Measurements from ENCODE around the gene ZNF775. TPM values are rescaled to one million over a fixed set of nuclear protein-coding genes. Genes with fewer than 3 reads are reported as not detected.

Gene ZNF775
- total and polyA plus RNA-seq, 2 of the 13 experiments (the other 11 are each of a cell fraction or from before 2014, with no cell fraction given): 3.1 to 3.2 TPM

- no peak for TF ChIP-seq CBFB (CRISPR knock-in tag; IDR thresholded peaks at IDR 0.05)
- TF ChIP-seq SUZ12 (IDR thresholded peaks at IDR 0.05; ENCODE audit: low read depth, low read length): no peak
- no peak for TF ChIP-seq TSC22D2 (CRISPR knock-in tag; IDR thresholded peaks at IDR 0.05; ENCODE audit: borderline replicate concordance)
- TF ChIP-seq NR2F6 (IDR thresholded peaks at IDR 0.05): no peak
- no peak for TF ChIP-seq NR2F6 (CRISPR knock-in tag; IDR thresholded peaks at IDR 0.05)
- TF ChIP-seq ZNF609 (CRISPR knock-in tag; IDR thresholded peaks at IDR 0.05; ENCODE audit: borderline replicate concordance): no peak
- TF ChIP-seq, protein P1, sequence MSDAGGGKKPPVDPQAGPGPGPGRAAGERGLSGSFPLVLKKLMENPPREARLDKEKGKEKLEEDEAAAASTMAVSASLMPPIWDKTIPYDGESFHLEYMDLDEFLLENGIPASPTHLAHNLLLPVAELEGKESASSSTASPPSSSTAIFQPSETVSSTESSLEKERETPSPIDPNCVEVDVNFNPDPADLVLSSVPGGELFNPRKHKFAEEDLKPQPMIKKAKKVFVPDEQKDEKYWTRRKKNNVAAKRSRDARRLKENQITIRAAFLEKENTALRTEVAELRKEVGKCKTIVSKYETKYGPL (CRISPR knock-in tag; IDR thresholded peaks at IDR 0.05): no peak
- no peak for TF ChIP-seq GABPA (IDR thresholded peaks at IDR 0.05; ENCODE audit: low read depth, low read length)
- TF ChIP-seq GABPA (CRISPR knock-in tag; IDR thresholded peaks at IDR 0.05; ENCODE audit: low read depth): no peak
- TF ChIP-seq, protein P2, sequence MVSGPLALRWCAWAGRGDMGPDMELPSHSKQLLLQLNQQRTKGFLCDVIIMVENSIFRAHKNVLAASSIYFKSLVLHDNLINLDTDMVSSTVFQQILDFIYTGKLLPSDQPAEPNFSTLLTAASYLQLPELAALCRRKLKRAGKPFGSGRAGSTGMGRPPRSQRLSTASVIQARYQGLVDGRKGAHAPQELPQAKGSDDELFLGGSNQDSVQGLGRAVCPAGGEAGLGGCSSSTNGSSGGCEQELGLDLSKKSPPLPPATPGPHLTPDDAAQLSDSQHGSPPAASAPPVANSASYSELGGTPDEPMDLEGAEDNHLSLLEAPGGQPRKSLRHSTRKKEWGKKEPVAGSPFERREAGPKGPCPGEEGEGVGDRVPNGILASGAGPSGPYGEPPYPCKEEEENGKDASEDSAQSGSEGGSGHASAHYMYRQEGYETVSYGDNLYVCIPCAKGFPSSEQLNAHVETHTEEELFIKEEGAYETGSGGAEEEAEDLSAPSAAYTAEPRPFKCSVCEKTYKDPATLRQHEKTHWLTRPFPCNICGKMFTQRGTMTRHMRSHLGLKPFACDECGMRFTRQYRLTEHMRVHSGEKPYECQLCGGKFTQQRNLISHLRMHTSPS (CRISPR knock-in tag; IDR thresholded peaks at IDR 0.05; ENCODE audit: low read depth): no peak
- TF ChIP-seq SAP130 (CRISPR knock-in tag; IDR thresholded peaks at IDR 0.05; ENCODE audit: low read depth): no peak
- no peak for TF ChIP-seq PHB2 (IDR thresholded peaks at IDR 0.05; ENCODE audit: partially characterized antibody)
- TF ChIP-seq ZNF326 (CRISPR knock-in tag; IDR thresholded peaks at IDR 0.05; ENCODE audit: borderline replicate concordance): no peak
- TF ChIP-seq GATAD1 (CRISPR knock-in tag; IDR thresholded peaks at IDR 0.05): no peak
- 44% methylated on average over 2 of the region's 2 CpGs for WGBS (ENCODE audit: low lambda C conversion rate)
- Histone ChIP-seq H3K4me3 (replicated peaks in 1 of 3; ENCODE audit: insufficient read depth in 1 of 3, low read depth in 2 of 3, low read length in 3 of 3) (no peak overlapping the region), H3K9ac (ENCODE audit: insufficient read depth, low read depth, low read length) (no peak overlapping the region), H3K4me2 (ENCODE audit: low read depth, low read length) (no peak overlapping the region), H2AFZ (ENCODE audit: low read length) (no peak overlapping the region), H4K20me1 (ENCODE audit: insufficient read depth, low read length) (no peaks in the 10 kb centered on the region), H3K9me3 (ENCODE audit: low read length) (0 out of 2 replicates have a peak, but pooled peaks cover 4% of the 10 kb centered on the region), H3K79me2 (ENCODE audit: insufficient read depth, low read length) (no peaks in the 10 kb centered on the region), H3K27ac (ENCODE audit: extremely low read length, insufficient read depth, low read length) (no peak overlapping the region), H3K4me1 (ENCODE audit: insufficient read depth, low read length) (no peaks in the 10 kb centered on the region), H3K27me3 (ENCODE audit: control insufficient read depth in 1 of 2, insufficient read depth in 2 of 2, low read length in 2 of 2) (peaks cover 5 to 55% of the 10 kb centered on the region in 2 experiments; a peak in 4 of 5 replicates), H3K36me3 (replicated peaks in 1 of 2; ENCODE audit: control insufficient read depth in 1 of 2, insufficient read depth in 2 of 2, low read length in 2 of 2) (no peaks in the 10 kb centered on the region)
- FAIRE-seq (no peak), DNase-seq (ENCODE audit: low spot score) (no peak), ATAC-seq (no peak)
- BruUV-seq (replicated peaks): no TSS peak
- POLR2A ChIA-PET: no interaction called here
- CTCF ChIA-PET (ENCODE audit: low intra/inter-chr PET ratio, low total read pairs): no interaction called here
- in situ Hi-C loops (cut with HindIII; ENCODE audit: extremely low pct_ligation_motif_present, low pct_unique_long_range_greater_than_20kb) (loop anchor here (5.0 kb wide), 1 partner anchor 311 kb away; no protein-coding TSS in a partner anchor), intact Hi-C loops (cut with micrococcal nuclease; ENCODE audit: unreplicated experiment) (no loop called here)
These were observed 67.3 kb downstream of the ZNF775 start for GRCh38 chr7:150446288-150446938.
